ENCODE data around the gene MYCT1. TPM values are rescaled to one million over a fixed set of nuclear protein-coding genes. Genes with fewer than 3 reads are reported as not detected.

The MYCT1 gene
- total RNA-seq, 1 donor from 2014 or later: 0.61 TPM

DNA sequence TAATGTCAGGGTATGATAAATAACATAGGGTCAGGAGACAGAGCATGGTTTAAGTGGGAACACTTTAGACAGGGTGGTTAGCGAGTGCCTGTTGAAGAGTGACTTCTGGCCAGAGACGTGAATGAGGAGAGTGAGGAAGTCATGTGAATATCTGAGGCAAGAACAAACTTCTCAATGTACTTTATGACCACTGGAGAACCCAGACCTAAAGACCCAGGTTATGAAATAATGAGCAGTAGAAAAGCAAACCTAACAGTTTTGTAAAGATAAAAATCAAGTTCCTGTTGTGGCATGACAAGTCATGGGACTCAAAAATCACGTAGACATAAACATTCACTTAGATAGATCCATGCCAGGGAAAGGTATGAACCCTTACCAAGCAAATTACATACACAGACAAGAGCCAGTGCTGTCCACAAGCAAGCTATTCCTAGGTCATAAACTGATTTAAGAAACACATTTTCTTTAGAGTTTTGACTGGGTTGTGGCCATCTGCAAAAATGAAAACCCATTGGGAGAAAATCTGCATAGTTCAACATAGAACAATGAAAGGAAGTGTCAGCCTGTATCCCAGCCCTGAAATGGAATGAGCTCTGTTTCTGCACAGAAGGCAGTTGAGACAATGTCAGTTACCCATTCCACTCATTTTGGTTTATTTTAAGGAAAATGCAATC lies 2.2 kb upstream of the MYCT1 start:
- peaks cover under 1% of the 10 kb centered on the region for H3K4me1 Mint-ChIP-seq (ENCODE audit: low read depth, unreplicated experiment)
- Histone ChIP-seq H3K4me1 (ENCODE audit: insufficient read depth, low read length) (peaks cover 4% of the 10 kb centered on the region), H3K79me2 (ENCODE audit: insufficient read depth, low read length) (no peaks in the 10 kb centered on the region), H3K9me3 (ENCODE audit: insufficient read depth, low read depth, low read length) (no peaks in the 10 kb centered on the region), H3K4me3 (ENCODE audit: insufficient read depth, low read depth, low read length) (no peak overlapping the region), H2AFZ (ENCODE audit: low read depth, low read length) (no peak overlapping the region), H3K27me3 (ENCODE audit: insufficient read depth, low read length) (no peaks in the 10 kb centered on the region), H3K4me2 (ENCODE audit: low read length) (no peak overlapping the region), H3K9ac (ENCODE audit: low read length) (no peak overlapping the region), H3K36me3 (ENCODE audit: insufficient read depth, low read length) (no peaks in the 10 kb centered on the region), H3K27ac (ENCODE audit: low read depth, low read length) (peak overlapping the region; percentile 9), H4K20me1 (ENCODE audit: insufficient read depth, low read length) (no peaks in the 10 kb centered on the region)
- H3K9me3 Mint-ChIP-seq (ENCODE audit: unreplicated experiment): no peaks in the 10 kb centered on the region
- no peaks in the 10 kb centered on the region for H3K36me3 Mint-ChIP-seq (ENCODE audit: low read depth, unreplicated experiment)
- TF ChIP-seq, protein P1, sequence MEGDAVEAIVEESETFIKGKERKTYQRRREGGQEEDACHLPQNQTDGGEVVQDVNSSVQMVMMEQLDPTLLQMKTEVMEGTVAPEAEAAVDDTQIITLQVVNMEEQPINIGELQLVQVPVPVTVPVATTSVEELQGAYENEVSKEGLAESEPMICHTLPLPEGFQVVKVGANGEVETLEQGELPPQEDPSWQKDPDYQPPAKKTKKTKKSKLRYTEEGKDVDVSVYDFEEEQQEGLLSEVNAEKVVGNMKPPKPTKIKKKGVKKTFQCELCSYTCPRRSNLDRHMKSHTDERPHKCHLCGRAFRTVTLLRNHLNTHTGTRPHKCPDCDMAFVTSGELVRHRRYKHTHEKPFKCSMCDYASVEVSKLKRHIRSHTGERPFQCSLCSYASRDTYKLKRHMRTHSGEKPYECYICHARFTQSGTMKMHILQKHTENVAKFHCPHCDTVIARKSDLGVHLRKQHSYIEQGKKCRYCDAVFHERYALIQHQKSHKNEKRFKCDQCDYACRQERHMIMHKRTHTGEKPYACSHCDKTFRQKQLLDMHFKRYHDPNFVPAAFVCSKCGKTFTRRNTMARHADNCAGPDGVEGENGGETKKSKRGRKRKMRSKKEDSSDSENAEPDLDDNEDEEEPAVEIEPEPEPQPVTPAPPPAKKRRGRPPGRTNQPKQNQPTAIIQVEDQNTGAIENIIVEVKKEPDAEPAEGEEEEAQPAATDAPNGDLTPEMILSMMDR (IDR thresholded peaks at IDR 0.05; ENCODE audit: insufficient read depth, low read depth, low read length): no peak
- TF ChIP-seq EZH2 (IDR thresholded peaks at IDR 0.05; ENCODE audit: insufficient read depth, low read length): no peak
- H3K27ac Mint-ChIP-seq (ENCODE audit: unreplicated experiment): no peak overlapping the region
- DNase-seq (ENCODE audit: low read depth): no peak
- no peak for FAIRE-seq
- H3K27me3 Mint-ChIP-seq (ENCODE audit: low read depth, unreplicated experiment): no peaks in the 10 kb centered on the region
- H3K4me3 Mint-ChIP-seq (ENCODE audit: unreplicated experiment): no peak overlapping the region

DNA sequence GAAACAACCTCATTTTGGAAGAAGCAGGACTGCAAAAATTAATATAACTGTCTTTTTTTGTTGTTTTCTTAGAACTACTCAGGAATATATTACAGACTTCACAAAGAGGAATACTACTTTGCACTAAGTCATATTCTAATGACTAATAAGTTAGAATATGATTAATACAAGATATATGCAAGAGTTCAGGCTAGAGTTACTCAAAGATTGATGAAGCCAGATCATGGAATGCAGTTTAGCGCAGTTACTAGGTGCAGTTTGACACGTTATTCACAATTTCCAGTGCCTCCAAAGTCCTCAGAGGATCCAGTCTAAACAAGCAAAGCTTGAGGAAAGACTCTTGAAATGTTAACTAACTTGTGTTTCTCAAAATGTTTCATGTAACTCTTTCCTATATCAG lies 1.2 kb upstream of the MYCT1 start:
- no peak overlapping the region for H3K27ac Mint-ChIP-seq (ENCODE audit: unreplicated experiment)
- no peak overlapping the region for H3K4me3 Mint-ChIP-seq (ENCODE audit: unreplicated experiment)
- peaks cover 9% of the 10 kb centered on the region for H3K4me1 Mint-ChIP-seq (ENCODE audit: low read depth, unreplicated experiment)

More for the DNA sequence above, 1.2 kb upstream of the MYCT1 start:
- no peaks in the 10 kb centered on the region for H4K20me1 ChIP-seq (ENCODE audit: insufficient read depth, low read length)
- peak overlapping the region; percentile 48 for H3K4me2 ChIP-seq (ENCODE audit: low read length)
- peak overlapping the region; percentile 19 for H3K9ac ChIP-seq (ENCODE audit: low read length)
- DNase-seq (ENCODE audit: low read depth) (peak; percentile 90), FAIRE-seq (peak; percentile 43)
- H3K4me3 ChIP-seq (ENCODE audit: insufficient read depth, low read depth, low read length): no peak overlapping the region
- no peaks in the 10 kb centered on the region for H3K36me3 Mint-ChIP-seq (ENCODE audit: low read depth, unreplicated experiment)
- TF ChIP-seq, protein P1 (IDR thresholded peaks at IDR 0.05; ENCODE audit: insufficient read depth, low read depth, low read length): no peak
- no peak for TF ChIP-seq EZH2 (IDR thresholded peaks at IDR 0.05; ENCODE audit: insufficient read depth, low read length)
- no peaks in the 10 kb centered on the region for H3K36me3 ChIP-seq (ENCODE audit: insufficient read depth, low read length)
- H3K27ac ChIP-seq (ENCODE audit: low read depth, low read length): peak overlapping the region; percentile 62
- H3K9me3 Mint-ChIP-seq (ENCODE audit: unreplicated experiment): no peaks in the 10 kb centered on the region
- H3K79me2 ChIP-seq (ENCODE audit: insufficient read depth, low read length): no peaks in the 10 kb centered on the region
- H3K9me3 ChIP-seq (ENCODE audit: insufficient read depth, low read depth, low read length): no peaks in the 10 kb centered on the region
- no peaks in the 10 kb centered on the region for H3K27me3 Mint-ChIP-seq (ENCODE audit: low read depth, unreplicated experiment)
- peaks cover 4% of the 10 kb centered on the region for H3K4me1 ChIP-seq (ENCODE audit: insufficient read depth, low read length)
- H2AFZ ChIP-seq (ENCODE audit: low read depth, low read length): no peak overlapping the region
- H3K27me3 ChIP-seq (ENCODE audit: insufficient read depth, low read length): no peaks in the 10 kb centered on the region

All from astrocyte (in vitro differentiated cells and primary cell).